Activated naive CD8-positive, alpha-beta T cell (primary cell): Measurements from ENCODE around the gene BICDL1.

ENCODE experiments used
- H3K27ac Mint-ChIP-seq: one replicate; pipeline ENCODE4 v1.8.0; 2021; ENCODE audit warnings: mixed read lengths
- H3K27me3 Mint-ChIP-seq: one replicate; pipeline ENCODE4 v1.8.0; 2021; ENCODE audit warnings: mixed read lengths
- H3K36me3 Mint-ChIP-seq: one replicate; pipeline ENCODE4 v1.8.0; 2021; ENCODE audit warnings: mixed read lengths
- H3K4me1 Mint-ChIP-seq: one replicate; pipeline ENCODE4 v1.8.0; 2021; ENCODE audit warnings: low read depth, mixed read lengths
- H3K4me3 Mint-ChIP-seq: one replicate; pipeline ENCODE4 v1.8.0; 2021; ENCODE audit warnings: mild to moderate bottlenecking, mixed read lengths
- H3K9me3 Mint-ChIP-seq: one replicate; pipeline ENCODE4 v1.8.0; 2021; ENCODE audit warnings: low read depth, mixed read lengths

Gene BICDL1

GRCh38 chr12:120072472-120073249 lies 83.6 kb downstream of the BICDL1 start:
- H3K27ac Mint-ChIP-seq = peak overlapping the region; percentile 16
- H3K27me3 Mint-ChIP-seq = no peaks in the 10 kb centered on the region
- no peaks in the 10 kb centered on the region for H3K9me3 Mint-ChIP-seq
- H3K4me3 Mint-ChIP-seq = no peak overlapping the region
- H3K36me3 Mint-ChIP-seq = peaks cover 20% of the 10 kb centered on the region
- peaks cover 16% of the 10 kb centered on the region for H3K4me1 Mint-ChIP-seq

GRCh38 chr12:120075034-120075616 lies 86.1 kb downstream of the BICDL1 start:
- Mint-ChIP-seq H3K27me3 (no peaks in the 10 kb centered on the region), H3K27ac (peak overlapping the region; percentile 72), H3K4me1 (peaks cover 32% of the 10 kb centered on the region), H3K36me3 (peaks cover 21% of the 10 kb centered on the region), H3K4me3 (peak overlapping the region; percentile 9), H3K9me3 (no peaks in the 10 kb centered on the region)

GRCh38 chr12:120076651-120077050 lies 87.6 kb downstream of the BICDL1 start:
- H3K4me1 Mint-ChIP-seq = peaks cover 32% of the 10 kb centered on the region
- H3K9me3 Mint-ChIP-seq = no peaks in the 10 kb centered on the region
- no peaks in the 10 kb centered on the region for H3K27me3 Mint-ChIP-seq
- no peak overlapping the region for H3K4me3 Mint-ChIP-seq
- peak overlapping the region; percentile 58 for H3K27ac Mint-ChIP-seq
- peaks cover 23% of the 10 kb centered on the region for H3K36me3 Mint-ChIP-seq

- no peaks in the 10 kb centered on the region for H3K27me3 Mint-ChIP-seq
- H3K4me3 Mint-ChIP-seq = no peak overlapping the region
- no peaks in the 10 kb centered on the region for H3K9me3 Mint-ChIP-seq
- peaks cover 32% of the 10 kb centered on the region for H3K4me1 Mint-ChIP-seq
- peaks cover 24% of the 10 kb centered on the region for H3K36me3 Mint-ChIP-seq
- H3K27ac Mint-ChIP-seq = no peak overlapping the region
Measured at GRCh38 chr12:120077260-120077659, 88.2 kb downstream of the BICDL1 start.

- Mint-ChIP-seq H3K27ac (peak overlapping the region; percentile 92), H3K9me3 (no peaks in the 10 kb centered on the region), H3K4me3 (peak overlapping the region; percentile 2), H3K4me1 (peaks cover 30% of the 10 kb centered on the region), H3K27me3 (no peaks in the 10 kb centered on the region), H3K36me3 (peaks cover 23% of the 10 kb centered on the region)
Measured at GRCh38 chr12:120078868-120079267, 89.8 kb downstream of the BICDL1 start.

GRCh38 chr12:120079411-120080400 lies 90.7 kb downstream of the BICDL1 start:
- Mint-ChIP-seq H3K36me3 (peaks cover 20% of the 10 kb centered on the region), H3K4me1 (peaks cover 25% of the 10 kb centered on the region), H3K9me3 (no peaks in the 10 kb centered on the region), H3K27ac (peak overlapping the region; percentile 92), H3K27me3 (no peaks in the 10 kb centered on the region), H3K4me3 (no peak overlapping the region)

- no peak overlapping the region for H3K4me3 Mint-ChIP-seq
- H3K4me1 Mint-ChIP-seq = peaks cover 34% of the 10 kb centered on the region
- peaks cover 11% of the 10 kb centered on the region for H3K36me3 Mint-ChIP-seq
- H3K27me3 Mint-ChIP-seq = no peaks in the 10 kb centered on the region
- no peak overlapping the region for H3K27ac Mint-ChIP-seq
- no peaks in the 10 kb centered on the region for H3K9me3 Mint-ChIP-seq
Measured at GRCh38 chr12:120081641-120082040, 92.6 kb downstream of the BICDL1 start.

GRCh38 chr12:120085920-120086645 lies 97.0 kb downstream of the BICDL1 start:
- Mint-ChIP-seq H3K27ac (peak overlapping the region; percentile 90), H3K9me3 (no peaks in the 10 kb centered on the region), H3K36me3 (peaks cover 5% of the 10 kb centered on the region), H3K4me1 (peaks cover 30% of the 10 kb centered on the region), H3K27me3 (no peaks in the 10 kb centered on the region), H3K4me3 (peak overlapping the region; percentile 79)

- peak overlapping the region; percentile 79 for H3K4me3 Mint-ChIP-seq
- H3K36me3 Mint-ChIP-seq = peaks cover 2% of the 10 kb centered on the region
- H3K27ac Mint-ChIP-seq = peak overlapping the region; percentile 87
- H3K4me1 Mint-ChIP-seq = peaks cover 33% of the 10 kb centered on the region
- no peaks in the 10 kb centered on the region for H3K9me3 Mint-ChIP-seq
- no peaks in the 10 kb centered on the region for H3K27me3 Mint-ChIP-seq
Measured at GRCh38 chr12:120086801-120087621, 98.0 kb downstream of the BICDL1 start.

GRCh38 chr12:120089105-120089504 lies 100.1 kb downstream of the BICDL1 start:
- H3K36me3 Mint-ChIP-seq = no peaks in the 10 kb centered on the region
- peaks cover 33% of the 10 kb centered on the region for H3K4me1 Mint-ChIP-seq
- H3K27ac Mint-ChIP-seq = peak overlapping the region; percentile 50
- H3K27me3 Mint-ChIP-seq = no peaks in the 10 kb centered on the region
- H3K9me3 Mint-ChIP-seq = no peaks in the 10 kb centered on the region
- no peak overlapping the region for H3K4me3 Mint-ChIP-seq

GRCh38 chr12:120089796-120090195 lies 100.8 kb downstream of the BICDL1 start:
- no peaks in the 10 kb centered on the region for H3K36me3 Mint-ChIP-seq
- no peak overlapping the region for H3K27ac Mint-ChIP-seq

GRCh38 chr12:120090206-120090605 lies 101.2 kb downstream of the BICDL1 start:
- no peak overlapping the region for H3K27ac Mint-ChIP-seq
- no peaks in the 10 kb centered on the region for H3K27me3 Mint-ChIP-seq
- H3K9me3 Mint-ChIP-seq = no peaks in the 10 kb centered on the region
- H3K4me1 Mint-ChIP-seq = peaks cover 25% of the 10 kb centered on the region
- no peaks in the 10 kb centered on the region for H3K36me3 Mint-ChIP-seq
- H3K4me3 Mint-ChIP-seq = no peak overlapping the region

More at GRCh38 chr12:120089796-120090195, 100.8 kb downstream of the BICDL1 start:
- Mint-ChIP-seq H3K4me1 (peaks cover 30% of the 10 kb centered on the region), H3K9me3 (no peaks in the 10 kb centered on the region), H3K4me3 (no peak overlapping the region), H3K27me3 (no peaks in the 10 kb centered on the region)

GRCh38 chr12:120090626-120091295 lies 101.7 kb downstream of the BICDL1 start:
- Mint-ChIP-seq H3K27ac (peak overlapping the region; percentile 25), H3K9me3 (no peaks in the 10 kb centered on the region), H3K4me3 (no peak overlapping the region), H3K27me3 (no peaks in the 10 kb centered on the region), H3K36me3 (no peaks in the 10 kb centered on the region), H3K4me1 (peaks cover 22% of the 10 kb centered on the region)
